Inflammatory macrophage treated with lipopolysaccharide for 4 hours (primary cell): Measurements from ENCODE around the gene SLC25A29.
"Not testable (repeated sequence)": the region's sequence is repeated elsewhere in the genome, so short reads cannot be mapped to it uniquely, and the experiment has no call there.

Experiments used
- DNase-seq: peaks from one replicate; pipeline ENCODE4 v3.0.0-alpha.2; 2020

Gene SLC25A29, protein sequence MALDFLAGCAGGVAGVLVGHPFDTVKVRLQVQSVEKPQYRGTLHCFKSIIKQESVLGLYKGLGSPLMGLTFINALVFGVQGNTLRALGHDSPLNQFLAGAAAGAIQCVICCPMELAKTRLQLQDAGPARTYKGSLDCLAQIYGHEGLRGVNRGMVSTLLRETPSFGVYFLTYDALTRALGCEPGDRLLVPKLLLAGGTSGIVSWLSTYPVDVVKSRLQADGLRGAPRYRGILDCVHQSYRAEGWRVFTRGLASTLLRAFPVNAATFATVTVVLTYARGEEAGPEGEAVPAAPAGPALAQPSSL

DNA sequence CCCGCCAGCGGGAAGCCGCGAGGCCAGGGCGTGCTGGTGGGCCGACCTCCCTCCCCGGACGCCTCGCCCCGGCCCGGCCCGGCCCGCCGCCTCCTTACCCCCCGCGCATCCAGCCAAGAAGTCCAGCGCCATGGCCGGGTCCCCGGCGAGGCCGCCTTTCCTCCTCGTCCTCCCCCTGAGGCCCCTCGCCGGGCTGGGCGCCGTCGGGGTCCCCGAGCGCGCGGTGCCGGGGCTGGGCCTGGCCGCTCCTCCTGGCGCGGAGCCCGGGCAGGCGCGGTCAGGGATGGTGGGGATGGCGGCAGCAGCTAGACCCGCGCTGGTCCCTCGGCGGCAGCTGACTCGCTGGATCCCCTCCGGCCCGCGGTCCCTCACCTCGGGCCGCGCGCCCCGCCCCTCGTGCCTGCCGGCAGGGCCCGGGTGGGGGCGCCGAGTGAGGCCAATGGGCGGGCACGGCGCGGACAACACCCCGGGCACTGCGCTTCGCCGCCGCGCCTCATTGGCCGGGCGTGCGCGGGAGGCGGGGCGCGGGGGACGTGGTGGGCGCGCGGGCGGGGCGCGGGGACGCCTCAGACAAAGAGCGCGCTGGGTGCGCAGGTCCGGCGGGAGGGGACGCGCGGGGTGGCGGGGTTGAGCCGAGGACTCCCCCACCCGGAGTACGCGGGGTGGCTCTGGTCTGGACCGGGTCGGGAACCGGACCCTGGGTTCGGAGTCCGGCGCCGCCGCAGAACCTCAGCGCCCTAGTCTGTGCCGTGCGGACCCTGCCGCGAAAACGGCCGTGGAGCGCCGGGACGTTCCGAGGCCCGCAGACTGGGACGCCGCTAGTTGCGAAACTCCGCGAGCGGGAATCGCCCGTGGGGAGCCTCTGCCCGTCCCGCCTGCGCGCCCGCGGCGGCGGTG, at the start of gene SLC25A29:
Gene SLC25A29, minus strand, starts transcription at position 344 of the 897 bp plus-strand sequence. Its CDS starts 212 bp downstream, at position 132.
- DNase-seq, result peak; percentile 83

DNA sequence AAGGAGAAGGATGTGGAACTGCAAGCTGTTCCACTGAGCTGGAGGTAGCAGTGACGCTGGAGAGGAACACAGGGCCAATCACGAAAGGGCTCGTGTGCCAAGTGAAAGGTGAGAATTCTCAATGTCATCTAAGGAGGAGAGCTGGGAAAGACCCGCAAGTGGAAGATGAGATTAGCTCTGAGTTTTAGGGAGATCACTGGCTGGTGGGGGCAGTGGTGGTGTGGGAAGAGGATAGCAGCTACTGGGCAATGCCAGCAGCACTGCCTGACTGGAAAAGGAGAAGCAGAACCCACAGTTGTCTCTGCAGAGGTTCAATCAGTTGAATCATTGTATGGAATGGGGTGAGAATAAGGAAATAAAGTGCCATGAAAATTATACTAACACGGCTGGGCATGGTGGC, 44.7 kb upstream of the SLC25A29 start:
- no peak for DNase-seq

DNA sequence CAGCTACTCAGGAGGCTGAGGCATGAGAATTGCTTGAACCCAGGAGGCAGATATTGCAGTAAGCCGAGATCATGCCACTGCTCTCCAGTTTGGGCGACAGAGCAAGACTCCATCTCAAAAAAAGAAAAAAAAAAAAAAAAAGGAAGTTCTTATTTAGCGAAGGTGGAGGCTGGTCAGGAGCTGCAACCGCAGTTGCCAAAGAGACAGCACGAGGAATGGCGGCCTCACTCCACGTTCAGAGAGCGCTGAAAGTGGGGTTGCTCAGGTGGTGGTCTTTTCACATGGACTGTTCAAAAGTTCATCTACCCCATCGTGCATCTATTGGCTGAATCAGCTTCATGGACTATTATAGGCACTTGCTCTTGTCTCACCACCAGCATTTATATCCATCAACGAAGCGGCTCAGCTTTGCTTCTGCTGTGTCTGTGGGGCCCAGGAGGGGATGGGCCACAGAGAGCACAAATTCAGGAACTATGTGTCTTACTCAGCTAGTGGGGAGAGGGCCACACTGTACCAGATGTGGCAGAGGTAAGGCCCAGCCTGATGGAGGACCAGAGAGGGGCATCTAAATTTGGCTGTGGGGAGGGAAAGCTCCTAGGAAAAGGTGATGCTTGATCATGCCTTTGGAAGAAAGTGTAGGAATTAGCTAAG, 44.2 kb upstream of the SLC25A29 start:
- DNase-seq, result peak; percentile 55

DNA sequence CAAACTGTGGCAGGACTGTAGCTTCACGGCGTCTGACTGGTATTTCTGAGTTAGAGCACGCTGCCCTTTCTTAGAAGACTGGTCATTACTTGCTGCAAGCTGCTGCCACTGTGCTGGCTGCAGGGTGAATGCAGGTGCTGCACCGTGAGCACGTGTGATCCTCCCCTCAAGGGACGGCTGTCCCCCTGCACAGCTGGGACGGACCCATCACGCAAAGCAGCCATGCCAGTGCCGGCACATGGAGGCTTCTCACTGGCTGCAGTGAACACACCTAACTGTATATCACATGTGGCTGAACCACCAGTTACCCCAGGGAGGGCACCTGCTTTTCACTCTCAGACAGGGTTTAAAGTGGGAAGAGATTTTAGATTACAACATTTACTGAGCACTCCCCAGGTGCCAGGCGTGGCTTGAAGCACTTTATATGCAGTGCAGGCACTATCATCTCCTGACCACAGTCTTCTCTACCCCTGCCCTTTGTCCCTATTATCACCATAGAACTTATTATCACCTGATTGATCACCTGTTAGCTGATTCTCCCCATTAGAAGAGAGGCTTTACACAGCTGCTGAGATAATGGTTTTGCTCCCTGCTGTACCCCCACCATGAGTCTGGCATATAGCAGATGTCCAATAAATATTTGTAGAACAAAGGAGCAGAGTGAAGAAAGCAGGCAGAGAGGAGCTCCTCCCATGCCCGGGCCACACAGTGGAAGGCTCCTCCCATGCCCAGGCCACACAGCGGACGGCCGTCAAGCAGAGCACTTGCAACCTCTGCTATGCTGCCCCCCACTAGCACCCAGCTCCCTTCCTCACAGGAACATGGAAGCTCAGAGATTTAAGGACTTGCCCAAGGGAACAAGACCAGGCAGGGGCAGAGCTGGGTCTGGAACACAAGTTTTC, 42.8 kb upstream of the SLC25A29 start:
- no peak for DNase-seq

DNA sequence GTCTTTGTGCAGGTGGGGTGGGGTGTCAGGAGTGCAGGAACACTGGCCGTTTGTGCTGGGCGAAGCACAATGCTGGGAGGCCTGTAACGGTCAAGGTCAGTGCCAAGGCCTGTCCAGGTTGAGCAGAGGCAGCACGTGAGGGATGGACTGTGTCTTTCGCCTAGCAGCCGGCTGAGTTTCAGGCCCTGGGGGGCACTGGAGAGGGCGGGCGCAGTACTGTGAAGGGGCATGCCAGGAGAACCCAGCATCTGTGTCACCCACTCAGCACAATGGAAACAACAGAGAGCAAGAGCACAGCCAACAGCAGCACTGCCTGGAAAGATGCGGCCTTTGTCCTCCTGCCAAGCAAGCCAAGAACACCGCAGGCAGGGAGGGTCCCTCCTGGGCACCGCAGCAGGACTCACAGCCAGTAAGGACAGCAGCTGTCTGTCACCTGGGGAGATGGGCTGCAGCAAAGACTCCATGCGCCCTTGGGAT, 42.0 kb upstream of the SLC25A29 start:
- no peak for DNase-seq

DNA sequence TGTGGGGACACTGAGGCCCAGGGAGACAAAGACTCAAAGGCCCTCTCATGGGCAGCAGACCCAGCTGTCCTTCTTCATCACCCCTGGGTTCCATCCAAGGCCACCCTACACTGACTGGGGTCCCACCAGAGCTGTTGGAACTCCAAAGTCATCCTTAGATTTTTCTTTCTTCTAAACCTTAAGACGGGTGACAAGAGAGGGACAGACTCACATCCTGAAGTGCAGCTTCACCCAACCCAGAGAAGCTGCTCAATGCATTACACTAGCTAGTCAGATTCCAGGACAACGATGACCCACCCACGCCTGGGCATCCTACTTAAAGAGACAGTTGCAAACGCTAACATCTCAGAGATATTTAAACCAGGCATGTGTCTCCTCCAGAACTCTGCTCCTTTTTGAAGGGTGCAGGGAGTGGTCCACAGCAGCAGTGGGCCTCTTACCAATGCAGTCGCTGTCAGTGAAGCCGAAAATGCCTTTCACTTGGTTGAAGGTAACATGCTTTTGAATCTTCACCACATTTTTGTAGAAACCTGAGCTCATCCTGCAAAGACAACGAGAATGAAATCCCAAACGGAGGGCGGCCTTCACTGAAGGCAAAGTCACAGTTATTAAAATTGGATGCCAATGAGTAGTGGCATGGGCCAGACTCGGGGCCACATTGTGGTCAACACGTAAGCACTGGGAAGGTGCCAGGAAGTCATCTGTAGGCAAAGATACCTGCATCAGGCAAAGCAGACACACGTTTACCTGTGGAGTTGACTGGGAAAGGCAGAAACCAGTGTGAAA, 40.3 kb upstream of the SLC25A29 start:
- no peak for DNase-seq

DNA sequence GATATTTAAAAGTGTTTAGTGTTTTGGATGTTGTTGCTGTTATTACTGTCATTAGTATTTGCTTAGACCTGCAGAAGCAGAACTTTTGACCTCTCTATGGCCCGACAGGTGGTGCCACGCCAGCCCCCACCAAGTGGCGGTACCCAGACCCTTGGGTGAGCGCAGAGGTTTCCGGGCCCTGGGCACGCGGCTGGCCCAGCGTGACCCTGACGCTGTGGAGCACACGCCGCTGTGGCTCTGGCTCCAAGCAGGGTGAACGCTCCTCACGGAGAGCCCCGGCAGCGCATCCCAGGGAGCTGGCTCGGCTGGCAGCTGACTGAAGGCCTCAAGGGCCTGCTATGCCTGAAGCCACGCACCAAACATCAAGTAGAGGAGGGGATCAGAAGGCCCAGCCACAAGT, 39.5 kb upstream of the SLC25A29 start:
- no peak for DNase-seq

DNA sequence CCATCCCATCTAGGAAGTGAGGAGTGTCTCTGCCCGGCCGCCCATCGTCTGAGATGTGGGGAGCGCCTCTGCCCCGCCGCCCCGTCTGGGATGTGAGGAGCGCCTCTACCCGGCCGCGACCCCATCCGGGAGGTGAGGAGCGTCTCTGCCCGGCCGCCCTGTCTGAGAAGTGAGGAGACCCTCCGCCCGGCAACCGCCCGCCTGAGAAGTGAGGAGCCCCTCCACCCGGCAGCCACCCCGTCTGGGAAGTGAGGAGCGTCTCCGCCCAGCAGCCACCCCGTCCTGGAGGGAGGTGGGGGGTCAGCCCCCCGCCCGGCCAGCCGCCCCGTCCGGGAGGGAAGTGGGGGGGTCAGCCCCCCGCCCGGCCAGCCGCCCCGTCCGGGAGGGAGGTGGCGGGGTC, 38.4 kb upstream of the SLC25A29 start:
- not testable (repeated sequence) for DNase-seq

DNA sequence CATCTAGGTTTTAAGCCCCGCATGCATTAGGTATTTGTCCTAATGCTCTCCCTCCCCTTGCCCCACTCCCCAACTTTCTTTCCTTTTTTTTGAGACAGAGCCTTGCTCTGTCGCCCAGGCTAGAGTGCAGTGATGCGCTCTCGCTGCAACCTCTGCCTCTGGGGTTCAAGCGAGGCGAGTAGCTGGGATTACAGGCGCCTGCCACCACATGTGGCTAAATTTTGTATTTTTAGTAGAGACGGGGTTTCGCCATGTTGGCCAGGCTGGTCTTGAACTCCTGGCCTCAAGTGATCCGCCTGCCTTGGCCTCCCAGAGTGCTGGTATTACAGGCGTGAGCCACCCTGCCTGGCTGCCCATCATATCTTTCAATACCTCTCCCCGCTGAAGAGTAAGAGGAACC, 36.6 kb upstream of the SLC25A29 start:
- not testable (repeated sequence) for DNase-seq

DNA sequence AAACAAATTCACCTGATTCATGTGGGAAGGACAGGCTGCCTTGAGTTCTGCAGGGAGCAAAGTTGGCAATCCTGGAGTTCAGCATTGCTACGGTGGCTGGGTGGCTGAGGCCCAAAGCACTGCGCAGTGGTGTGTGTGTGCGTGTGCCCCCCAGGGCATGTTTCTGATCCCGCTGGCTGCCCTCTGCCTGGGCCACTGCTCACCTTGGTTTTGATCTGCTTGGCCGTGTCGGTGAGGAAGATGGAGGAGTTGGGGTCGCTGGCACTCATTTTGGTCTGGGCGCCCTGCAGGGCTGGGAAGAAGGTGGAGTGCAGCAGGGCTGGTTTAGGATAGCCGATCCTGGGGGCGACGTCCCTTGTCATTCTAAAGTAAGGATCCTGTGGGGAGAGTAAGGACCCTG, 36.0 kb upstream of the SLC25A29 start:
- DNase-seq, result no peak

DNA sequence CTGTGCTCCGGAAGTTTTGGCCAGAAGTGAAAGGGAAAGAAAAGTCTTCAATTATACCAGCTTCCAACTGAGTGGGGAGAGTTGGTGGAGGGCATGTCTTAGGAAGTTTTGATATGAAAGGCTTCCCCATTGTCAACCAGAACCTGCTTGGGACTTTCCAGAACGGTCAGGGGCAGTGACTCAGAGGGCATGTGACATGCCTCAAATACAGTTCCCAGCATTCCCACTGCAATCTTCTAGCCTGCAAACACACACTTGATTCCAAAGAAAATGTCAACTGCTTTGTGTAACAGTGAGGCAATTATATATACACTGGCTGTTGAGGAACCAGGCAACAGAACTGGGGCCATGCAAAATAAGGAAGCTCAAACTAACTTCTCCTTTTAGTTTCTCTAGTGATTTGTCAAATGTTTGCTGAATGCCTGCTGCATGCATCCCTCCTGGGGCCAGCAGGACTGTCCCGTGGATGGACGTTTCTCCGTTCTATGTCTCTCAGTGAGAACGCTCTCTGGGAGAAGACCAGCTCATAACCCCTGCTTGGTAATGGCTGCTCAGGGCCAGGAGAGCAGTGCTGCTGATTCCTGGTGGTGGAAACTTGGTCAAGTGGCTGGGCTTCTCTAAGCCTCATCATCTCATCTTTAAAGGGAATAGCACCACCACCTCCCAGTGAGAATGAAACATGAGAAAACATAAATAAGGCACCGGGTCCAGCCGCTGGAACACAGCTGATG, 35.2 kb upstream of the SLC25A29 start:
- peak; percentile 95 for DNase-seq

DNA sequence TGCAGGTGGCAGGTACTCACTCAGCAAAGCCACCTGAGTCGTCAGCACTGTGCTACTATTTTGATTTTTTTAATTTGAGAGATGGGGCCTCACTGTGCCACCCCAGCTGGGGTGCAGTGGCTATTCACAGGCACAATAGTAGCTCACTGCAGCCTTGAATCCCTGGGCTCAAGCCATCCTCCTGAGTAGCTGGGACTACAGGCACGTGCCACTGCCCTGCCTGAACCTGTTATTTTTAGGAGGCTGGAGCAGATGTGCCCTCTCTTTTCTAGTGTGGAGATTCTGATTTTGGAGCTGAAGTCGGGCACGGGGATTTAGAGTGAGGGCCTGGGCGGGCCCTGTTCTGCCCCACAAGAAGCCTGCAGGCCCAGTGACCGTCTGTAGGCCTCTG, 34.2 kb upstream of the SLC25A29 start:
- no peak for DNase-seq

DNA sequence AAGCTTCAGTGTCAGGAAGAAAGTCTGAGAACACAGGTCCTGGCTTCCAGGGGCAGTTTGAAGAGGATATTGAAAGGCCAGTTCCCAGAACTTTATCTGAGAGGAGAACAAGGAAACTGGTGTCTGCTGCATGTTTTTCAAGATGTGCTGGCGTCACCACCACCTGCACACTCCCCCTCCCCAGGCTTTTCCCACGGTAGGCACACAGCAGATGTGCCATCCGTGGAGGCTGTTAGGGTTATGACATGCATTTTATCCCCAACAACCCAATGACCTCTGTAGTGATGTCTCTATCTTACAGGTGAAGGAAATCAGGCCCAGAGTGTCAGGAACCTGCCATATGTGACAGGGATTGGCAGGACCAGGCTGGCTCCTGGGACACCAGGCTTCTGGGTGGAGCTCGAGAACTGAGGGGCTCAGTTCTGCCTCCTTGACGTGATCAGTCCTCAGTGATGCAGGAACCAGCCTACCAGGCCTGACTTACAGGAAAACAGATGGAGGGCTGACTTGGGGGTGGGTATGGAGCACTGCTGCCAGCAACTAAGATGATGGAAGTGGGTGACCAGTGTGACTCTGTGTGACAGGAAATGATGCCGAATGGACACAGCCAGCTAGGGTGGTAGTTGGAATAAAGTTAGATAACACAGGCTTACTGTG, 33.6 kb upstream of the SLC25A29 start:
- no peak for DNase-seq

DNA sequence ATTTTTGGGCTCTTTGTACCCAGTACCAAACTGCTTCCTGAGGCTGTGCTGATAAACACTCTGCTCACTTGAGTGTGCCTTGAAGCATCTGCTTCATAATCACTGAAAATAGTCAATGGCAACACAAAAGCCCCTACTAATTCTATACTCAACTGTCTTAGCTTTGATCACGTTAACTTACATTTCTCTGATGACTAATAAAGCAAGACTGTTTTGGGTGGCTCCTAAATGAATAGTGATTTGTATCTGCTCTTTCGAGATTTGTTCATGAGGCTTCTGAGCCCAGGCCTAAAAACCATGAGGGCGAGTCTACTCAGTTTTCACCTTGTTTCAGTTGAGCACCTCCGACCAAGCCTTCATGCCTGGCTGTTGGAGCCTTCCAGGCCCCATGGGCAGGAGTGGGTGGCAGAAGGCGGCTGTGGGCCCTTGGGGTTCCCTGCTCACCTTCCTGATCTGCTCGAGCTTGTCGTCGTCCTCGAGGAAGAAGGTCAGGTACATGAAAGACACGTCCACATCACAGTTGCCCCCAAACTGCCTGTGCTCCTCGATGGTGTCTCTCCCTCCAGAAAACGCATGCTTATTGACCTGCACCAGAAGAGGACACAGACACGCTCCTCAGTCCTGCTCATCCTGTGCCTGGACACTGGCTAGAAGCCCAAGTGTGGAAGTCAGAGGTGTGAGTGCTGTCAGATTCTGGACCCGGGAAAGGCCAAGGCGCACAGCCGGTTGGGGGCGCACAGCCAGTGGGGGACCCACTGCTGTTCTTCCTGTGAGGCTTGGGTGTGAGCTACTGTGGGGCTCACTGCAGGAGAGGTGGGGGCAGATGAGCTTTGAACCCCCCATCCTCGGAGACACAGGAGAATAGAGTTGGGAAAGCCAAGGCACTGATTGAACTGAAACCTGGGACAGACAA, 30.6 kb upstream of the SLC25A29 start:
- no peak for DNase-seq

DNA sequence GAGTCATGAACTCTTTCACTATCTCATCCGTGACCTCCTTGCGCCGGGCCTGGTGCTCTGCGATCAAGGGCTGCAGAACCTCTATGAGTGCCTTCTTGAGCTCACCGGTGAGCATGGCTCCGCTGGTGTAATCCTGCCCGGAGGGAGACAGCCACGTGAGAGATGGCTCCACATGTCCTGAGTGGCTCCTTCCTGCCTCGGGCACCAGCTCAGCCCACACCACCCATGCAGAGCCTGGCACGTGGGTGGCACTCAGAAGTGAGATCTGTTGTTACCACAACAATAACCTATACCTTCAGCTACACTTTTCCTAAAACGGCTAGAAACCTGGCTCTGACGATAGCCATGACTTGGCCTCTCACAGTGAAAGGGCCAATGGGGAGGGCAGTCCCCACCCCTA, 28.7 kb upstream of the SLC25A29 start:
- DNase-seq, result no peak

DNA sequence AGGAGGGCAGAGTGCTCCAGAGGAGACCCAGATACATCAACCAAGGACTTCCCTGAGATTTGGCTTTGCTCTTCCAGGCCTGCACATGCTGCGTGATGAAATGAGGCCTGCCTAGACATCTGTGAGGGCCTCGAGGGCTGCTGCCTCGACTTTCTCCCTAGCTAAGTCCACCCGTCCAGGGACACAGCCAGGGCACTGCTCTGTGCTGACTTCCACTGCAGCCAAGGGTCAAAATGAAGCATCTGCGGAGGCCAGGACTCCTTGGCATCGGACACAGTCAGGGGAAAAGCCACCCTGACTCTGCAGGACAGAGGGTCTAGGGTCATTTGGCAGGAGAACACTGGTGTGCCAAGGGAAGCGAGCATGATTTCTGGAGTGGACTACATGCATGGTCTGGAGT, 27.6 kb upstream of the SLC25A29 start:
- DNase-seq, result no peak

DNA sequence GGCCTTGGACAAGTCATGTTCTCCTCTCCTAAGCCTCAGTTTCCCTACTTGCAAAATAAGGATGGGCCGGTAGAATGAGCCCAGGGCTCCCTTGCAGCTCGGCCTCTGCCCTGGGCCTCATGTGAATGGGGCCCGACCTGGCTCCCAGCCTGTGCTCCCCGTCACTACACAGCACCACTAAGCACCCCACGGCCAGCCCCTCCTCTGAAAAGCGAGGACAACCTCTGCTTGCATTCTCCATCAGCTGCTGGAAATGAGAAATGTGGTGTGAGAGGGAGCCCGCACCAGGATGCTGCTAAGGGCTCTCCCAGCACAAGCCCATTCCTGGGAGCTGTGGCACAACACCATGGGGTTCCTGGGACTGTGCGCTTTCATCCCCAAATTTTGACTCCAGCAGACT, 27.1 kb upstream of the SLC25A29 start:
- no peak for DNase-seq

DNA sequence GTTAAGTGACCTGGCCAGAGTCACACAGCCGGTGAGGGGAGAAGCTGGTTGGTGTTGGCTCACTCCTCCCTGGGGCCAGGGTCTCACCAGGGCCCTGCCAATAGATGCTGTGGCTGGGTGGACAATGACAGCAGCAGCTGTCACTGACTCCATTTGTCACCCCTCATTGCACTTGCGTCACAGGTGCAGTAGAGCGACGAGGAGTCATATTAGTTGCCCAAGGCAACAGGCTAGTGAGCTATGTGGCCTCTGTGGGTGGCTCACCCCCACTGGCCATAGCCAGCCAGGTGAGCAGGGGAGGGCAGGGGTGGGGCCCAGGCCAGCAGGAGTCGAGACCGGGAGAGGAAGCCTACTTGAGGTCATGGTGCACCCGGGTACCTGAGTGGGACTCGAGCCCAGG, 26.6 kb upstream of the SLC25A29 start:
- DNase-seq, result no peak

DNA sequence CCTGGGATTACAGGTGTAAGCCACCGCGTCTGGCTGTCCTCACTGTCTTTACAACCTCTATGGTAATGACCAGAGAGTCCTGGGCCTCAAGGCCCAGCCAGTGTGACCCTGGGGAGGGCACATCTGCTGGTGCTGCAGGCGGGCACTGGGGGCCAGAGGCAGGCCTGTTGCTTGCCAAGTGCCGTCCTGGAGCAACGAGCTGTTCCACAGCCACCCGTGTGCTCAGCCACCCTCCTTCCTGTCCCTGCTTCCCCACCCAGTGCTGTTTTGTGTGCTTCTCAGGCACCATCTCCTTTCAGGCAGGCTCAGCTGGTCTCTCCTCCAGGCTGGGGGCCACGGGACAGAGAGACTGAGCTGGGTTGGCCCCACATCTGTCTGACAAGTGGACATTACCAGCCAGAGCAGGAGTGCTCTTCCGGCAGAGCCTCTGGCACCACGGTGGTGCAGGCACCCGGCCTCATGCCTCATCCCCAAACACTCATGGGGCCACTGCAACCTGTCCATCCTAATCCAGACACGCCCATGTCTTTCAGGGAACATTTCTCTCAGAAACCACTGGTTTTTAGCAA, 25.9 kb upstream of the SLC25A29 start:
- peak; percentile 35 for DNase-seq
